MM.1S (cell line): ENCODE results near the gene EVA1B.

Experiments used
- DNase-seq: peaks from one replicate; pipeline ENCODE4 v3.0.0-alpha.2; 2015
- H2AFZ ChIP-seq: fragments of 300-600 bp; sonication (generic); 2 replicates; pipeline ENCODE4 v1.6.0; 2016; ENCODE audit warnings: antibody characterized with exemption, low read length
- H3F3A ChIP-seq: fragments of 300-600 bp; sonication (generic); 2 replicates; pipeline ENCODE4 v1.6.1; 2016; ENCODE audit warnings: mild to moderate bottlenecking, antibody characterized with exemption, low read length, moderate library complexity, mixed read lengths; ENCODE audit not compliant: insufficient read depth
- H3K27ac ChIP-seq: fragments of 300-600 bp; sonication (generic); 2 replicates; pipeline ENCODE4 v1.5.1; 2016; ENCODE audit warnings: mild to moderate bottlenecking, low read length
- H3K27me3 ChIP-seq: fragments of 300-600 bp; sonication (generic); replicated peaks from 2 replicates; pipeline ENCODE4 v1.6.0; 2016; ENCODE audit warnings: low read length; ENCODE audit not compliant: insufficient read depth
- H3K36me3 ChIP-seq: fragments of 300-600 bp; sonication (generic); replicated peaks from 2 replicates; pipeline ENCODE4 v1.6.1; 2016; ENCODE audit warnings: mild to moderate bottlenecking, low read length, mixed read lengths; ENCODE audit not compliant: insufficient read depth
- H3K4me1 ChIP-seq: fragments of 300-600 bp; sonication (generic); 2 replicates; pipeline ENCODE4 v1.6.1; 2016; ENCODE audit warnings: low read length, mixed read lengths
- H3K4me2 ChIP-seq: fragments of 300-600 bp; sonication (generic); 2 replicates; pipeline ENCODE4 v1.6.0; 2016; ENCODE audit warnings: low read depth, low read length
- H3K4me3 ChIP-seq: fragments of 300-600 bp; sonication (generic); 2 replicates; pipeline ENCODE4 v1.5.1; 2016; ENCODE audit warnings: low read length, mixed read lengths
- H3K79me2 ChIP-seq: fragments of 300-600 bp; sonication (generic); 2 replicates; pipeline ENCODE4 v1.6.1; 2016; ENCODE audit warnings: mixed run types, low read length, mixed read lengths
- H3K9ac ChIP-seq: fragments of 300-600 bp; sonication (generic); 2 replicates; pipeline ENCODE4 v1.6.1; 2016; ENCODE audit warnings: low read length, mixed read lengths
- H3K9me2 ChIP-seq: fragments of 300-600 bp; sonication (generic); replicated peaks from 2 replicates; pipeline ENCODE4 v1.6.1; 2016; ENCODE audit warnings: mild to moderate bottlenecking, low read length, mixed read lengths; ENCODE audit not compliant: insufficient read depth
- H3K9me3 ChIP-seq: fragments of 300-600 bp; sonication (generic); replicated peaks from 2 replicates; pipeline ENCODE4 v1.6.1; 2016; ENCODE audit warnings: mild to moderate bottlenecking, low read length, mixed read lengths; ENCODE audit not compliant: insufficient read depth
- H4K20me1 ChIP-seq: fragments of 300-600 bp; sonication (generic); 2 replicates; pipeline ENCODE4 v1.6.1; 2016; ENCODE audit warnings: mild to moderate bottlenecking, low read length, moderate library complexity, mixed read lengths; ENCODE audit not compliant: insufficient read depth
- CTCF ChIP-seq: fragments of 300-600 bp; sonication (generic); IDR thresholded peaks from 2 replicates; pipeline ENCODE4 v1.5.1; 2016; ENCODE audit warnings: antibody characterized with exemption, low read length, mixed read lengths
- EZH2 ChIP-seq: fragments of 300-600 bp; sonication (generic); optimal IDR thresholded peaks from 2 replicates; pipeline ENCODE3; 2017; ENCODE audit warnings: low read depth, mild to moderate bottlenecking, antibody characterized with exemption, low read length, mixed read lengths
- EZH2phosphoT487 ChIP-seq: fragments of 300-600 bp; sonication (generic); IDR thresholded peaks from 2 replicates; pipeline ENCODE4 v1.6.1; 2018; ENCODE audit warnings: antibody characterized with exemption, low read length

EVA1B gene

GRCh38 chr1:36342426-36343185, 19.2 kb upstream of the EVA1B start:
- Histone ChIP-seq H3F3A (no peaks in the 10 kb centered on the region), H3K27ac (no peak overlapping the region), H3K9ac (no peak overlapping the region), H2AFZ (no peak overlapping the region), H4K20me1 (no peaks in the 10 kb centered on the region), H3K4me1 (no peaks in the 10 kb centered on the region), H3K9me2 (no peaks in the 10 kb centered on the region), H3K79me2 (no peaks in the 10 kb centered on the region), H3K36me3 (no peaks in the 10 kb centered on the region), H3K4me2 (no peak overlapping the region), H3K27me3 (no peaks in the 10 kb centered on the region), H3K9me3 (no peaks in the 10 kb centered on the region), H3K4me3 (no peak overlapping the region)
- TF ChIP-seq CTCF, result peak; percentile 58
- TF ChIP-seq EZH2, result no peak
- peak; percentile 14 for DNase-seq

DNA sequence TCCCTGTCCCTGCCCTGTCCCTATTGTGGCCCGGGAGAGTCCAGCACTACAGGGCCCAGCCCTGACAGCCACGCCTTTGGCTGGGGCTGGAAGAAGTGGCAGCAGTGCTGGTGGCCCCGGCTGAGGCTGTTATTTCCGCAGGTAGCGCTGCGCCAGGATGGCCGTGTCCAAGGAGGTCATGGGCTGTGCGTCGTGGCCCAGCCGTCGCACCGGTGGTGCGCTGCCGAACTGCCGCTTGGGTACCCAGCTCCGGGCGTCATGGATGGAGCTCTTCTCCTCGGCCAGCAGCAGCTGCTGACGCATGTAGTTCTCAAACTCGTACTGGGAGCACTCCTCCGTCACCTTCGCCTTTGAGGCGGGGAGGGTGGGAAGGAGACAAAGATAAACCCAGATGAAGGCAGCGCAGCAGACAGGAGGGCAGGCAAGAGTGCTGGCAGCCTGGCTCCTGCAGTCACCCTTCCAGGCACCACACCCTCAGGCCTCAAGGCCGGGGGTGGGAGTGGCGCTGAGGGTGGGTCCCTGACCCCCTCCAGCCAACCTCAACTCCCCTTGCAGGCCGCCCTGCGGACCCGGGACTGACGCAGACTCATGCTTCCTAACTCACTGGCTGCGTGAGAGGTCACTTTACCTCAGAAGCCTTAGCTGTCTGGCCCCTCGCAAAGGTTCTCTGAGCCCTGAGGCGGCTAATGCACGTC, 18.3 kb upstream of the EVA1B start:
- no peaks in the 10 kb centered on the region for H3K36me3 ChIP-seq
- DNase-seq, result no peak
- no peaks in the 10 kb centered on the region for H3F3A ChIP-seq
- no peak overlapping the region for H3K4me3 ChIP-seq
- H3K79me2 ChIP-seq, result no peaks in the 10 kb centered on the region
- no peaks in the 10 kb centered on the region for H4K20me1 ChIP-seq
- no peak overlapping the region for H3K27ac ChIP-seq
- H3K4me2 ChIP-seq, result no peak overlapping the region
- H3K4me1 ChIP-seq, result no peaks in the 10 kb centered on the region
- H2AFZ ChIP-seq, result no peak overlapping the region
- H3K9ac ChIP-seq, result no peak overlapping the region
- no peaks in the 10 kb centered on the region for H3K27me3 ChIP-seq
- TF ChIP-seq EZH2 (no peak), CTCF (no peak), EZH2phosphoT487 (no peak)
- H3K9me3 ChIP-seq, result no peaks in the 10 kb centered on the region
- H3K9me2 ChIP-seq, result no peaks in the 10 kb centered on the region

DNA sequence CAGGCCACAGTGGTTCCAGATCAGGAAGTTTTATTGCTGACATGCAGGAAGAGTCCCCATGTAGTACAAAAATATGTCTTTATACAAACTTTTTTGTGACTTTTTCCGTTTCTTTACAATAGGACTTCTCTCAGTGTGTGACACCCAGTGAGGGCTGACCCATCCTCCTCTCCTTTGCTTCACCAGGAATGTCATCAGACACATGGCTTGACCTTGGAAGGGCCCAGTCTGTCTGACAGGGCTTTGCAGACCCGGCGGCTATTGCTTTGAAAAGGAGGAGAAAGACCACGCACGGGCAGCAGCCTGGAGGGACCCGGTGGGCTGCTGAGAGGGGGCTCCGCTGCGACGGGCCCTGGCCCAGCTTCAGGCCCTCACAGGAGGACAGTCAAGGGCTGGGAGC, 16.2 kb upstream of the EVA1B start:
- Histone ChIP-seq H4K20me1 (no peaks in the 10 kb centered on the region), H3K4me2 (no peak overlapping the region), H3K4me1 (no peaks in the 10 kb centered on the region), H3K9me2 (no peaks in the 10 kb centered on the region), H3K4me3 (no peak overlapping the region), H3K9me3 (no peaks in the 10 kb centered on the region), H3K79me2 (no peaks in the 10 kb centered on the region), H3K27ac (no peak overlapping the region), H2AFZ (no peak overlapping the region), H3K36me3 (no peaks in the 10 kb centered on the region), H3K9ac (no peak overlapping the region), H3F3A (no peaks in the 10 kb centered on the region), H3K27me3 (0 out of 2 replicates have a peak, but pooled peaks cover 4% of the 10 kb centered on the region)
- no peak for TF ChIP-seq EZH2phosphoT487
- no peak for TF ChIP-seq EZH2
- no peak for TF ChIP-seq CTCF
- no peak for DNase-seq
